Mesenteric fat pad (tissue), 1 donor: ENCODE data around the gene MAP3K7CL. TPM values are rescaled to one million over a fixed set of nuclear protein-coding genes. Genes with fewer than 3 reads are reported as not detected.

Experiments
- DNase-seq: peaks from one replicate; pipeline ENCODE4 v3.0.0-alpha.2; 2020; ENCODE audit warnings: low spot score
- total RNA-seq: library from RNA; stranded (reverse); fragmentation: NEBNext Ultra II Directional; extraction: Animal tissue kit (Norgen Biotek cat#: 25700); gene quantifications from one replicate; pipeline ENCODE4 v1.2.1, GENCODE V29; 2021
- donor health status: DM: yes; HTN: yes; CAD: no.

Gene MAP3K7CL
- total RNA-seq, 1 donor from 2014 or later = 3.9 TPM

GRCh38 chr21:29194342-29194741 is 63.9 kb downstream of the MAP3K7CL start:
- no peak for DNase-seq

GRCh38 chr21:29194847-29195246 is 64.4 kb downstream of the MAP3K7CL start:
- no peak for DNase-seq

GRCh38 chr21:29195981-29196669 is 65.7 kb downstream of the MAP3K7CL start:
- no peak for DNase-seq

DNA sequence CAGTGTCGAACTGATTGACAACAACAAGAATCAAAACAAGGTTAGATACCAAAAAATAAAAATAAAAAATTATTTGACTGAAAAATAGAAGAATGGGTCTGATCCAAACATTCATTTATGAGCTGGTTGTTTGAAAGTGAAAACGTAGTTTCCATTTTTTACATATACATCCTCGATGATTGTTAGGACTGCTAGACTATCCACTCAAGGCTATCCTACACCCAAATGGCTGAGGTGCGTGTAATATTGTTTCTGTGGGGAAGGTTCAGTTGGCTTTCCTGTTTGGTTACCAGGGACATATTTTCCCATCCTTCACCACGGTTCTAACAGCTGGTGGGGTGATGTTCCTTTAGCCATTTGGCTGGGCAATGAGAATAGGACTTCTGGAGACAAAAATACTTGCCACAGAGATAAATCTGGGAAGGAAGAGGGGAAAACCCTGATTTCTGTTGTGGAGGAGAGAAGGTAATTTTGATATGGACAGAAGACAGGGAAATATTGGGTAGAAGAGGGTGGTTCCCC is 66.3 kb downstream of the MAP3K7CL start:
- DNase-seq = no peak

DNA sequence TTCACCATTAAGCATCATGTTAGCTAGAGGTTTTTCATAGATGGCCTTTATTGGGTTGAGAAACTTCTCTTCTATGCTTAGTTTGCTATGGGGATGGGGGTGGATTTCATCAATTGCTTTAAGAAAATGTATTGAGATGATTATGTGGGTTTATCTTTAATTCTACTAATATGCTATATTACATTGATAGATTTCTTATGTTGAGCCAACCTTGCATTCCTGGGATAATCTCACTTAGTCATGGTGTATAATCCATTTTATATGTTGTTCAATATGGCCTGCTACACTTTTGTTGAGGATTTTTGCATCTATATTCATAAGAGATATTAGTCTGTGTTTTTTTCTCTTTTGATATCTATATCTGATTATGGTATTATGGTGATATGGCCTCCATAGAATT is 70.7 kb downstream of the MAP3K7CL start:
- DNase-seq = no peak

DNA sequence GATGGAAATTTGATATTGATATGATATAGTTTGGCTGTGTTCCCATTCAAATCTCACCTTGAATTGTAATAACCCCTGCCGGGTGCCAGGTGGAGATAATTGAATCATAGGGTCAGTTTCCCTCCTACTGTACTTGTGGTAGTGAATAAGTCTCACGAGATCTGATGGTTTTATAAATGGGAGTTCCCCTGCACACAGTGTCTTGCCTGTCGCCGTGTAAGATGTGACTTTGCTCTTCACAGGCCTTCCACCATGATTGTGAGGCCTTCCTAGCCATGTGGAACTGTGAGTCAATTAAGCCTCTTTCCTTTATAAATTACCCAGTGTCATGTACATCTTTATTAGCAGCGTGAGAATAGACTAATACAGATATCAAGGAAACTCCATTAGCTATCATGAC is 74.6 kb downstream of the MAP3K7CL start:
- DNase-seq = no peak

DNA sequence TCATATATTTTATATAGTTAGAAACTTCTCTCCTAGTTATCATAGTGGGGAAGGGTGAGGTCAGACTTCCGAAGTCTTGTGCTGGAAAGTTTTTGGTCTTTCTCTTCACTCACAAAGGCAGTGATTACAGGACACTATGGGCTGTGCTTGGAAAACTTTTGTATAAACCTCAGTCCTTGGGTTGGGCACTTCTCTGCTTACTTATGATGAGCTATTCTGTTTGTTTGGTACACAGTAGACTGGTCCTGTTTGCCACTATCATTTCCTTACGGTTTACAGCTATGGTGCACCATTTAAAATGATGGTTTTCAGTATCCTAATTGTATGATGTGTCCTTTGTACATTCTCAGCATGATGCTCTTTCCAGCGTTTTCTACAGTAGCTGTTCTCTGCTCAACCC is 75.5 kb downstream of the MAP3K7CL start:
- no peak for DNase-seq

- DNase-seq = no peak
Observed at GRCh38 chr21:29206445-29206844, 76.0 kb downstream of the MAP3K7CL start.

DNA sequence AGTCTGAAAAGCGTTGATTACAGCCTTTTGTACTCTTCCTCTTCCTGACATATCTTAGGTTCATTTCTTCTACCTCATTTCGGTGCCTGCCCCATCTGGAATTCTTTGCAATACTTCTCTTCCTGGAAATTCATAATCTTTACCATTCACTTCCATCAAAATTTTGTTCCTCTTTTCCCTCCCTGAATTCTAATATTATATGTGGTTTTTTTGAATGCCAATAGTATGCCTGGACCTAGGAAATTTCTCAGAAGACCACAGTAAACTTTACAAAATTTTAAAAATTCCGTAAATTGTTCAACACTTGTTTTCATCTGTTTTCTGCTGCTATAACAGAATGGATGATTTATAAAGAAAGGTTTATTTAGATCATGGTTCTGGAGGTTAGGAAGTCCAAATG is 76.8 kb downstream of the MAP3K7CL start:
- DNase-seq = no peak

DNA sequence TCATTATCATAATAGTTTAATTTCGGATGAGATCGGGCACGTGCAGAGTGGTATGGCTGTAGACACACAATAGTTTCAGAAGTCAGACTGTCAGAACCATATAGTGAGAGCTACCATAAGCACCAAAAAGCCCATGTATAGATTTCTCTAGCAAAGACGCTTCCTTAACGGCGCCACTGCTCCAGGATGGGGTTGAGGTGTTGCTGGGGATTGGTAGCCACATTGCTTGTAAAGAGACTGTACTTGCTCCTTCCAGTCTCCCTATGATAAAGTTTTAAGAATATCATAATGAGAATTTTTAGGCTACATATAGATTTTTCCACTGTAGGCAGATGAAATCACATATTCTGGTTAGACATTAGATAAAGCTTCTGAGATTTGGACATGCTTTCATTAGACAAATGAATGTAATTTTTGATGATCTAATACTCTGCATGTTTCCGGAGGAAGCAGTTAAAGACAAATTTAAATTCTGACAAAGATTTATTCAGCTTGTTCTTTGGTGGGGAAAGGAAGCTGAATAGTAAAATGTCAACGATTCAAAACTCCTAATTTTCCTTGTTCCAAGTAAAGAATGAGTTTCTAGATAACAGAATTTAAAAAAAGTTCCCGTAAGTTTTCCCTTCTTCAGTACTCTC is 77.7 kb downstream of the MAP3K7CL start:
- no peak for DNase-seq

DNA sequence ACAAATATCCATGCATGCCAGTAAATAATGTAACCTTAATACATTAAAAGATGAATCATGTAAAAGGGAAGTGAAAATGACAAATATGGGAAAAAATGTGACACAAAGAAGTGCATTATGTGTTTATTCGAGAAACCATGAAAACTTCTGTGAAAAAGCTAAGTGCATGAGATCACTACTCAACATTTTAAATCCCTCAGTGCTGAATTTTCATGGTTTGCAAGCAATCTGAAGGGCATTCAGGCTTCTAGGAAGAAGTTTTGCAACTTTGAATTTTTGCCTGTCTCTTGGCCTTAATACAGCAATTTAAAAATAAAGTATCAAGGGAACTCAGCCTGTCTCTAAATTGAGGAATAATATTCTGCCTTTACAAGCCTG is 78.2 kb downstream of the MAP3K7CL start:
- DNase-seq = no peak

GRCh38 chr21:29209696-29210095 is 79.3 kb downstream of the MAP3K7CL start:
- DNase-seq = no peak

GRCh38 chr21:29211205-29211604 is 80.8 kb downstream of the MAP3K7CL start:
- no peak for DNase-seq

- DNase-seq = no peak
Observed at GRCh38 chr21:29212446-29212845, 82.0 kb downstream of the MAP3K7CL start.

GRCh38 chr21:29213513-29214385 is 83.3 kb downstream of the MAP3K7CL start:
- DNase-seq = no peak

DNA sequence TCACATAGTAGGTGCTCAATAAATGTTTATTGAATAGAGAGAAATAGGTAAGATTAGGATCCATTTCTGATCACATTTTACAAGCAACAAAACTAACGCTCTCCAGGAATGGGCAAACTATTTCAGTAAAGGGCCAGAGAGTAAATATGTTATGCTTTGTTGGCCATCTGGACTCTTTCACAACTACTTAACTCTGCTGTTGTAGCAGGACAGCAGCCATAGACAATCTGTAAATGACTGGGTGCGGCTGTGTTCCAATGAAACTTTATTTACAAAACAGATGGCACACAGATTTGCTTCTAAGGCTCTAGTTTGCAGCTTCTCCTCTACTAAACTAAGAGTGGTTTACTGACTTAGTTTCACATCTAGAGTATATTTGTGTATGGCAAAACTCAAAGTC is 85.3 kb downstream of the MAP3K7CL start:
- DNase-seq = no peak

- no peak for DNase-seq
Observed at GRCh38 chr21:29217818-29218291, 87.4 kb downstream of the MAP3K7CL start.

DNA sequence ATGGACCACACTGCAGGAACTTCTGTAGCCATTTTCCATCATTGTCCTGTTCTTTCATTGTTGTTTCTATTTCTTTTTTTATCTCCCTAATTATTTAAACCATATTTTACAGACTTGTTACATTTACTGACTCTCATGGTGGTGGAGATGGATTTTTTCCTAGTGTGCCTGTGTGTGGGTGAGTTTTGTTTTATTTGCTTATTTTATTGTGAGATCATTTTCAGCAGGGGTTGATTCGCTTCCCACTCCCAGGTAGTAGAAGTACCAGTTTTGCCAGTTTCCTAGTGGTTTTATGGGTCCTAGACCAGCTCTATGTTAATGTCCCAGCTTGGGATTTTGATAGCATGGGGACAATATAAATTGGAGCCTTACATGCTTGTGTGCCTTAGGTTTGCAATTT is 88.3 kb downstream of the MAP3K7CL start:
- DNase-seq = no peak

- DNase-seq = no peak
Observed at GRCh38 chr21:29219165-29219770, 88.8 kb downstream of the MAP3K7CL start.

DNA sequence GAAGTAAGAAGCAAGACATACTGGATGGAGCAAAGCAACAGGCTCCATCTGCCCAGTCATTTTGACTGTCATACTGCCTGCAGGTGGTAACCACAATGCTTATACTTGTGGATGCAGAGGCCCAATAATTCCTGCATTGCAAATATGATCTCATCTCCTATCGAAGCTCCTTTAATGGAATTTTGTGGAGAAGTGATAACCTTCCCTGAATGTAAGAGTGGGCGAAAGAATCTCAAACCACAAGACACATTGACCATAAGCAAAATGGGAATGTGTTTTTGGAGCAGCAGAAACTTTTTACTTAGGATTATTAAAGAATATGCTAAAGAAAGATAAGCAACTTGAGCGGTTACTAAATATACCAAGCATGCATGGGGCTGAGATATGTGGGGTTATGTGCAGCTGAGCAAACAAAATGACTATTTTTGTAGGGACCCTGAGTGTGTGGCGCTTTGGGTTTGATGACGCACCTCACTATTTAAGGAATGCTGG is 90.9 kb downstream of the MAP3K7CL start:
- no peak for DNase-seq

GRCh38 chr21:29224006-29224405 is 93.6 kb downstream of the MAP3K7CL start:
- DNase-seq = no peak
